GM12878 (cell line): ENCODE measurements around the gene LRP1B. TPM values are rescaled to one million over a fixed set of nuclear protein-coding genes. Genes with fewer than 3 reads are reported as not detected.

Experiments
- ATAC-seq: fragments of 200-7000 bp; cut with Tn5 transposase; 3 replicates; pipeline ENCODE4 v1.9.1; 2020; ENCODE audit warnings: mild to moderate bottlenecking, moderate library complexity
- BruUV-seq: library from RNA; stranded (reverse); fragments of 400-500 nt; replicated peaks from 2 replicates; lab custom pipeline; 2021; lab: Mats Ljungman, UMichigan
- CTCF ChIA-PET: fragments of 300-600 bp; sonication (Branson Sonifier 250); formaldehyde crosslinking; extraction: SDS; loops from one replicate; lab custom pipeline; 2021; ENCODE audit warnings: inconsistent platforms; lab: Yijun Ruan, JAX
- POLR2A ChIA-PET: fragments of 350-600 bp; formaldehyde crosslinking; extraction: SDS; loops from one replicate; lab custom pipeline; 2021; ENCODE audit warnings: inconsistent platforms; lab: Charles Lee
- RAD21 ChIA-PET: fragments of 300-600 bp; sonication (Branson Sonifier 250); formaldehyde crosslinking; loops from one replicate; lab custom pipeline; 2023; ENCODE audit warnings: antibody characterized with exemption; ENCODE audit not compliant: unreplicated experiment; lab: Charles Lee
- SMC1A ChIA-PET: fragments of 300-600 bp; sonication (Branson Sonifier 250); formaldehyde crosslinking; loops from one replicate; lab custom pipeline; 2023; ENCODE audit not compliant: unreplicated experiment, uncharacterized antibody; lab: Charles Lee
- DNase-seq: peaks from one replicate; pipeline ENCODE4 v3.0.0-alpha.2; 2011; ENCODE audit warnings: low read depth, low spot score
- FAIRE-seq: peaks from 3 replicates; lab custom pipeline; 2011; peaks lifted over from hg19 to GRCh38; lab: Jason Lieb, UNC
- H2AFZ ChIP-seq: 2 replicates; pipeline ENCODE4 v1.6.0; 2011; ENCODE audit warnings: low read depth, low read length, control low read depth; ENCODE audit not compliant: control insufficient read depth
- H3K27ac ChIP-seq: 2 replicates; pipeline ENCODE4 v1.5.1; 2011; ENCODE audit warnings: control low read depth; ENCODE audit not compliant: control insufficient read depth, insufficient read depth
- H3K27me3 ChIP-seq, 2 experiments: replicated peaks in 1 of 2; 2 replicates each; pipeline versions ENCODE4 v1.6.0 to v1.6.1; 2011; ENCODE audit warnings: low read length in 1 of 2; ENCODE audit not compliant: control insufficient read depth in 2 of 2, insufficient read depth in 2 of 2
- H3K36me3 ChIP-seq, 2 experiments: 2 replicates each; pipeline ENCODE4 v1.5.1; 2011; ENCODE audit warnings: low read length in 1 of 2; ENCODE audit not compliant: control insufficient read depth in 2 of 2, insufficient read depth in 2 of 2
- H3K4me1 ChIP-seq: 2 replicates; pipeline ENCODE4 v1.6.1; 2011; ENCODE audit warnings: mild to moderate bottlenecking, low read length, moderate library complexity, mixed read lengths; ENCODE audit not compliant: control insufficient read depth, insufficient read depth
- H3K4me2 ChIP-seq: 2 replicates; pipeline ENCODE4 v1.6.0; 2011; ENCODE audit warnings: control low read depth; ENCODE audit not compliant: control insufficient read depth, insufficient read depth
- H3K4me3 ChIP-seq: fragments of 200-600 bp; sonication (generic); 2 replicates; pipeline ENCODE4 v1.5.1; 2016
- H3K79me2 ChIP-seq: 2 replicates; pipeline ENCODE4 v1.6.0; 2011; ENCODE audit warnings: low read length; ENCODE audit not compliant: control insufficient read depth, insufficient read depth
- H3K9ac ChIP-seq: 2 replicates; pipeline ENCODE4 v1.8.0; 2011; ENCODE audit warnings: low read length, control low read depth, mixed read lengths; ENCODE audit not compliant: control insufficient read depth, insufficient read depth
- H3K9me3 ChIP-seq: replicated peaks from 3 replicates; pipeline ENCODE4 v1.5.1; 2011; ENCODE audit warnings: mild to moderate bottlenecking, low read length; ENCODE audit not compliant: control insufficient read depth, insufficient read depth
- H4K20me1 ChIP-seq: 2 replicates; pipeline ENCODE4 v1.6.0; 2011; ENCODE audit not compliant: control insufficient read depth, insufficient read depth
- CREM ChIP-seq: IDR thresholded peaks from 2 replicates; pipeline ENCODE4 v1.6.1; 2014; ENCODE audit warnings: antibody characterized with exemption, low read depth
- EZH2 ChIP-seq: IDR thresholded peaks from 2 replicates; pipeline ENCODE4 v1.6.1; 2012; ENCODE audit warnings: low read depth, mild to moderate bottlenecking, control low read depth, inconsistent platforms, low read length, borderline replicate concordance; ENCODE audit not compliant: control insufficient read depth
- FOXM1 ChIP-seq: IDR thresholded peaks from 2 replicates; pipeline ENCODE4 v1.6.1; 2012; ENCODE audit warnings: low read depth, mild to moderate bottlenecking, inconsistent platforms, low read length, moderate library complexity
- HDAC2 ChIP-seq: fragments of 200-600 bp; sonication (generic); IDR thresholded peaks from 2 replicates; pipeline ENCODE4 v1.6.1; 2017
- KAT2A ChIP-seq: conservative IDR thresholded peaks from 2 replicates; pipeline ENCODE4 v1.6.1; 2011; ENCODE audit warnings: low read depth, low read length; ENCODE audit not compliant: control insufficient read depth
- KLF5 ChIP-seq: fragments of 450-650 bp; IDR thresholded peaks from 2 replicates; pipeline ENCODE4 v1.6.1; 2014; ENCODE audit warnings: mild to moderate bottlenecking; ENCODE audit not compliant: partially characterized antibody
- LARP7 ChIP-seq: fragments of 450-650 bp; IDR thresholded peaks from 2 replicates; pipeline ENCODE4 v1.6.1; 2017; ENCODE audit warnings: mild to moderate bottlenecking
- MAX ChIP-seq: IDR thresholded peaks from 2 replicates; pipeline ENCODE4 v1.6.1; 2012; ENCODE audit warnings: low read depth, low read length, improper control_type of control experiment
- MTA2 ChIP-seq: fragments of 450-650 bp; IDR thresholded peaks from 2 replicates; pipeline ENCODE4 v1.6.1; 2016; ENCODE audit warnings: low read depth, mild to moderate bottlenecking, moderate library complexity
- NFXL1 ChIP-seq: fragments of 450-650 bp; IDR thresholded peaks from 2 replicates; pipeline ENCODE4 v1.6.1; 2017; ENCODE audit warnings: antibody characterized with exemption, mild to moderate bottlenecking, borderline replicate concordance
- NRF1 ChIP-seq: conservative IDR thresholded peaks from 2 replicates; pipeline ENCODE4 v1.6.1; 2011; ENCODE audit warnings: mild to moderate bottlenecking, low read depth, low read length, improper control_type of control experiment
- PML ChIP-seq: IDR thresholded peaks from 2 replicates; pipeline ENCODE4 v1.6.1; 2012; ENCODE audit warnings: low read length, inconsistent platforms
- SIX5 ChIP-seq: IDR thresholded peaks from 2 replicates; pipeline ENCODE4 v1.6.1; 2011; ENCODE audit warnings: mild to moderate bottlenecking, low read depth, low read length, moderate library complexity; ENCODE audit not compliant: severe bottlenecking
- SREBF2 ChIP-seq: IDR thresholded peaks from 2 replicates; pipeline ENCODE4 v1.6.1; 2012; ENCODE audit warnings: mild to moderate bottlenecking, low read length
- SUZ12 ChIP-seq: fragments of 200-600 bp; sonication (generic); IDR thresholded peaks from one replicate; pipeline ENCODE4 v1.6.1; 2018; ENCODE audit warnings: antibody characterized with exemption, mild to moderate bottlenecking; ENCODE audit not compliant: unreplicated experiment
- TCF7 ChIP-seq: IDR thresholded peaks from 2 replicates; pipeline ENCODE4 v1.6.1; 2014; ENCODE audit warnings: antibody characterized with exemption, borderline replicate concordance
- ZBTB4 ChIP-seq: fragments of 450-650 bp; formaldehyde crosslinking; IDR thresholded peaks from 2 replicates; pipeline ENCODE4 v1.4.0; 2022; ENCODE audit warnings: mild to moderate bottlenecking, moderate library complexity
- ZZZ3 ChIP-seq: IDR thresholded peaks from 2 replicates; pipeline ENCODE4 v1.6.1; 2011; ENCODE audit warnings: low read depth; ENCODE audit not compliant: control insufficient read depth, insufficient read length
- WGBS: methylation state at CpG from one replicate; pipeline ENCODE4 v1.1.6; 2016; ENCODE audit warnings: low lambda C conversion rate; ENCODE audit not compliant: insufficient replicate concordance, insufficient coverage; ENCODE audit errors: missing lambda C conversion rate; 5-methylcytosine and 5-hydroxymethylcytosine counted together
- in situ Hi-C: fragments of 300-500 bp; cut with MboI; formaldehyde crosslinking; loops from 9 replicates; pipeline ENCODE4 v1.14.3; 2018; ENCODE audit warnings: mixed read lengths
- intact Hi-C: fragments of 100-400 bp; cut with micrococcal nuclease; formaldehyde crosslinking; loops from one replicate; pipeline ENCODE4 v1.14.2; 2022; ENCODE audit not compliant: unreplicated experiment
- polyA plus RNA-seq, 11 experiments: library from polyadenylated mRNA; depleted of rRNA in 4 of 11; unstranded in 6 of 11; stranded (reverse) in 5 of 11; fragments of >200 nt; fragmentation: Nextera tagmentation in 4 of 11; fragmentation: Illumina TruSeq in 1 of 11; extraction: Ambion mirVana in 4 of 11; extraction: Trizol in 1 of 11; gene quantifications; 1 replicate in 1 of 11; 2 replicates in 10 of 11; pipeline versions ENCODE4 v1.2.1 to v1.2.3, GENCODE V29; 2011 to 2016; ENCODE audit warnings: inconsistent platforms in 2 of 11, missing spikeins in 2 of 11, low read depth in 1 of 11
- total RNA-seq, 4 experiments: library from RNA; depleted of rRNA in 3 of 4; stranded (reverse); fragments of >200 nt in 3 of 4; fragmentation: Illumina TruSeq in 1 of 4; extraction: Trizol in 1 of 4; gene quantifications; 2 replicates each; pipeline versions ENCODE4 v1.2.1 to v1.2.3, GENCODE V29; 2013 to 2021

LRP1B gene
- total and polyA plus RNA-seq, 10 of the 15 experiments (the other 5 are each of a cell fraction or from before 2014, with no cell fraction given) = under 0.01 to 0.06 (median 0.03) TPM; not detected in 5

GRCh38 chr2:140841141-140841540 lies 1289.7 kb downstream of the LRP1B start:
- intact Hi-C loops (no loop called here), in situ Hi-C loops (no loop called here)
- SMC1A ChIA-PET = no interaction called here
- POLR2A ChIA-PET = no interaction called here
- Histone ChIP-seq H4K20me1 (no peaks in the 10 kb centered on the region), H3K4me3 (no peak overlapping the region), H3K4me2 (no peak overlapping the region), H3K9me3 (no peaks in the 10 kb centered on the region), H2AFZ (no peak overlapping the region), H3K27me3 (no peaks in the 10 kb centered on the region), H3K9ac (no peak overlapping the region), H3K79me2 (no peaks in the 10 kb centered on the region), H3K36me3 (no peaks in the 10 kb centered on the region), H3K27ac (no peak overlapping the region), H3K4me1 (no peaks in the 10 kb centered on the region)
- CTCF ChIA-PET = no interaction called here
- 12% methylated on average over 3 of the region's 3 CpGs for WGBS
- RAD21 ChIA-PET = interaction anchor here (0.8 kb wide), 1 partner anchor 14 kb away, joined by 3 read pairs; no protein-coding TSS in a partner anchor
- BruUV-seq = no TSS peak
- FAIRE-seq = no peak
- TF ChIP-seq SIX5 (no peak), SUZ12 (no peak), KAT2A (no peak)
- no peak for DNase-seq
- no peak for ATAC-seq

- in situ Hi-C loops = no loop called here
Measured at GRCh38 chr2:140836826-140837225, 1294.0 kb downstream of the LRP1B start.

More at GRCh38 chr2:140836826-140837225, 1294.0 kb downstream of the LRP1B start:
- no TSS peak for BruUV-seq
- Histone ChIP-seq H3K27ac (no peak overlapping the region), H3K4me1 (no peaks in the 10 kb centered on the region), H4K20me1 (no peaks in the 10 kb centered on the region), H3K4me3 (no peak overlapping the region), H3K27me3 (no peaks in the 10 kb centered on the region), H3K79me2 (no peaks in the 10 kb centered on the region), H2AFZ (no peak overlapping the region), H3K9me3 (no peaks in the 10 kb centered on the region), H3K9ac (no peak overlapping the region), H3K36me3 (no peaks in the 10 kb centered on the region), H3K4me2 (no peak overlapping the region)
- 50% methylated on average over 2 of the region's 2 CpGs for WGBS
- ChIA-PET SMC1A (no interaction called here), RAD21 (no interaction called here), POLR2A (no interaction called here), CTCF (no interaction called here)
- no peak for DNase-seq
- no peak for TF ChIP-seq SREBF2
- no peak for TF ChIP-seq HDAC2
- TF ChIP-seq FOXM1 = no peak
- TF ChIP-seq NRF1 = no peak
- no peak for TF ChIP-seq TCF7
- TF ChIP-seq ZZZ3 = no peak
- no peak for TF ChIP-seq MAX
- no peak for TF ChIP-seq KLF5
- no peak for TF ChIP-seq NFXL1
- TF ChIP-seq EZH2 = no peak
- TF ChIP-seq MTA2 = no peak
- TF ChIP-seq ZBTB4 (CRISPR knock-in tag) = no peak
- no peak for TF ChIP-seq CREM
- no peak for TF ChIP-seq LARP7
- no peak for TF ChIP-seq PML
- no peak for FAIRE-seq
- intact Hi-C loops = no loop called here
- ATAC-seq = no peak
